ENCODE measurements around the gene ELOVL6. TPM values are rescaled to one million over a fixed set of nuclear protein-coding genes. Genes with fewer than 3 reads are reported as not detected.
"Not testable (repeated sequence)": the region's sequence is repeated elsewhere in the genome, so short reads cannot be mapped to it uniquely, and the experiment has no call there.

Gene ELOVL6
- total RNA-seq, 1 donor from 2014 or later: 28.8 TPM

GRCh38 chr4:110042545-110043517 lies 155.6 kb downstream of the ELOVL6 start:
- intact Hi-C loops (cut with micrococcal nuclease): no loop called here

- intact Hi-C loops (cut with micrococcal nuclease): no loop called here
These were observed 156.7 kb downstream of the ELOVL6 start for GRCh38 chr4:110041735-110042134.

GRCh38 chr4:110039164-110039563 lies 159.3 kb downstream of the ELOVL6 start:
- intact Hi-C loops (cut with micrococcal nuclease): not testable (repeated sequence)

GRCh38 chr4:110034026-110034393 lies 164.4 kb downstream of the ELOVL6 start:
- intact Hi-C loops (cut with micrococcal nuclease): no loop called here

GRCh38 chr4:110033355-110034025 lies 164.9 kb downstream of the ELOVL6 start:
- intact Hi-C loops (cut with micrococcal nuclease): no loop called here

- intact Hi-C loops (cut with micrococcal nuclease): no loop called here
These were observed 165.8 kb downstream of the ELOVL6 start for GRCh38 chr4:110032603-110033002.

GRCh38 chr4:110025718-110026117 lies 172.7 kb downstream of the ELOVL6 start:
- intact Hi-C loops (cut with micrococcal nuclease): no loop called here

- intact Hi-C loops (cut with micrococcal nuclease): no loop called here
These were observed 173.4 kb downstream of the ELOVL6 start for GRCh38 chr4:110025056-110025455.

- intact Hi-C loops (cut with micrococcal nuclease): no loop called here
These were observed 176.0 kb downstream of the ELOVL6 start for GRCh38 chr4:110022457-110022856.

GRCh38 chr4:110020646-110021443 lies 177.6 kb downstream of the ELOVL6 start:
- intact Hi-C loops (cut with micrococcal nuclease): no loop called here

GRCh38 chr4:110020139-110020538 lies 178.3 kb downstream of the ELOVL6 start:
- intact Hi-C loops (cut with micrococcal nuclease): no loop called here

- intact Hi-C loops (cut with micrococcal nuclease): no loop called here
These were observed 179.3 kb downstream of the ELOVL6 start for GRCh38 chr4:110019153-110019552.

GRCh38 chr4:110014233-110014632 lies 184.2 kb downstream of the ELOVL6 start:
- intact Hi-C loops (cut with micrococcal nuclease): no loop called here

- intact Hi-C loops (cut with micrococcal nuclease): no loop called here
These were observed 185.5 kb downstream of the ELOVL6 start for GRCh38 chr4:110012917-110013316.

GRCh38 chr4:110010797-110011196 lies 187.6 kb downstream of the ELOVL6 start:
- intact Hi-C loops (cut with micrococcal nuclease): no loop called here

GRCh38 chr4:110009550-110009949 lies 188.9 kb downstream of the ELOVL6 start:
- intact Hi-C loops (cut with micrococcal nuclease): loop anchor here (5.0 kb wide), 1 partner anchor 188 kb away; the partner anchor contains the start of gene ELOVL6

- intact Hi-C loops (cut with micrococcal nuclease): loop anchor here (5.0 kb wide), 1 partner anchor 189 kb away; the partner anchor contains the start of gene ELOVL6
These were observed 189.9 kb downstream of the ELOVL6 start for GRCh38 chr4:110008540-110008939.

- intact Hi-C loops (cut with micrococcal nuclease): loop anchor here (5.0 kb wide), 1 partner anchor 190 kb away; the partner anchor contains the start of gene ELOVL6
These were observed 191.2 kb downstream of the ELOVL6 start for GRCh38 chr4:110007217-110007616.

GRCh38 chr4:110005461-110006056 lies 192.9 kb downstream of the ELOVL6 start:
- intact Hi-C loops (cut with micrococcal nuclease): loop anchor here (1.0 to 5.0 kb wide), 5 partner anchors 192 to 511 kb away; partner anchors contain the start of gene ELOVL6

- intact Hi-C loops (cut with micrococcal nuclease): loop anchor here (2.0 kb wide), 2 partner anchors 206 to 310 kb away; no protein-coding TSS in a partner anchor
These were observed 193.9 kb downstream of the ELOVL6 start for GRCh38 chr4:110004556-110004955.
